ENCODE data around the gene KCNMB3. TPM values are rescaled to one million over a fixed set of nuclear protein-coding genes. Genes with fewer than 3 reads are reported as not detected.

Gene KCNMB3, protein sequence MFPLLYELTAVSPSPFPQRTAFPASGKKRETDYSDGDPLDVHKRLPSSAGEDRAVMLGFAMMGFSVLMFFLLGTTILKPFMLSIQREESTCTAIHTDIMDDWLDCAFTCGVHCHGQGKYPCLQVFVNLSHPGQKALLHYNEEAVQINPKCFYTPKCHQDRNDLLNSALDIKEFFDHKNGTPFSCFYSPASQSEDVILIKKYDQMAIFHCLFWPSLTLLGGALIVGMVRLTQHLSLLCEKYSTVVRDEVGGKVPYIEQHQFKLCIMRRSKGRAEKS
- 3.0 TPM for total RNA-seq

GRCh38 chr3:179250803-179251476 is at the start of gene KCNMB3:
Gene KCNMB3 (minus strand): TSS chr3:179251114. CDS start chr3:179250990, 124 bp downstream.

Other genes starting within 250 kb of the KCNMB3 start
- 8.8 TPM for gene ZMAT3, start 179.3 kb downstream of the KCNMB3 start, total RNA-seq
- gene PIK3CA, start 102.8 kb downstream of the KCNMB3 start, total RNA-seq, result 24.8 TPM
- 39.0 TPM for gene ZNF639, start 71.9 kb upstream of the KCNMB3 start, total RNA-seq
- 52.6 TPM for gene MFN1, start 96.6 kb upstream of the KCNMB3 start, total RNA-seq
- gene GNB4, start 200.4 kb upstream of the KCNMB3 start, total RNA-seq, result 37.4 TPM